ENCODE data around the gene POLE3.
A peak's percentile ranks its signal among the peaks of the same experiment; 100 is the strongest.
"Not testable (repeated sequence)": the region's sequence is repeated elsewhere in the genome, so short reads cannot be mapped to it uniquely, and the experiment has no call there.

Gene POLE3

DNA sequence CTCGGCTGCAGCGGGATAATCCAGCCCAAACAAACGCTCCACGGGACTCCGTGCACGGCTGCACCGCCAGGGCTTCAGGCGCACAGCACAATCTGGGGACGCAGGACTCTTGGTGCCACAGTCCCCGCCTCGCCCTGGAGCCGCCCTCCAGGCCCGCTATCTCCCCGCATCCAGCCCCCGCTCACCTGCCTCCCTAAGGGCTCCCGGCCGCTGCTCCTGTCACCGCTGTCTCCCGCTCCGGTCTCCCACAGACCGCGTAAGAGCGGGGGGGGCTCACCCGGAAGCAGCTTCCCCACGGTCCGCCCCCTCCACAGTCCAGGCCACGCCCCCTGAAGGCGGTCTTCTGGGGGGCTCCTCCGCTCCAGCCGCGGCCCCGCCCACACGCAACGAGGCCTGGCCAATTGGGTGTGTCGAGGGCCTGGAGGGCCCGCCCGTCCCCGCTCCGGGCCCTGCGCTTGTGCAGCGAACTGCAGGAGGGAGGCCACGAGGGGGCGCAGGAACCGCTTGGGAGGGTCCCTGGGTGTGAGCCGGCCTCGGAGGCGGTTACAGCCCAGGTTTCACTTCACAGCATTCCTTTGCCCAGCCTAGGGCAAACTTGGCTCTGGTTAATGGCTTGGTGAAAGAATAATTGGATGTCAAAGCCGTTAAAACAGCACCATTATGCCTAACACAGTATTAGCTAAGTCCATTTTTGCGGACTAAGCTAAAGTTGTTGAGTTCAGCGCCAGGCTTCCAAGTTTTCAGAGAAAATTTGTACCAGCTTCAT lies 9.3 kb downstream of the POLE3 start, which contains the start of gene ALAD:
Gene ALAD, minus strand, starts transcription at position 258 of the 766 bp plus-strand sequence. CDS start 7,725 bp downstream, outside the sequence.
- peak; percentile 84 for DNase-seq

DNA sequence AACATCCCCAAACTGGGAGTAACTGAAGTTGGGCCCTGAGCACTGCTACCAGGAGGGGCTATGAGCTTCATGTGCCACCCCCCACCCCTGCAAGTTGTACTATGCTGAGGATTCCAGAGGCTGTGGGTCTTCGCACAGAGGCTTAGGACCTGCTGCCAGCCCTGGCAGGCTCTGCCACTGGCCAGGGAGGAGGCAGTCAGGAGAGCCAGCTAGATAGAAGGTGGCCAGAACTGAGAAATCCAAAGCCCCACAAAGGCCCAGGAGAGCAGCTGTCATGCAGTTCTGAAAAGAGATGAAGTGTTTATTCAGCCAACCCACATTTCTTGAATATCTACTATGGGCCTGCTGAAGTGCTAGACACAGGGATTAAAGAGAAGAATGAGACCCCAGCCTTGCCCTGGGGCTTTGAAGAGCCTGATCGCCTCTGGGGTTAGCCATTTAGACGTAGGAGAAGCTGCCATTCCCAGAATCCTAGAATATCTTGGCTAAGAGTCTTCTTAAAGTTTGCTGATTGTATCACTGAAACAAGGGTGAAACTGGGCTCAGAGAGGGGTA lies 10.8 kb downstream of the POLE3 start:
- no peak for DNase-seq

DNA sequence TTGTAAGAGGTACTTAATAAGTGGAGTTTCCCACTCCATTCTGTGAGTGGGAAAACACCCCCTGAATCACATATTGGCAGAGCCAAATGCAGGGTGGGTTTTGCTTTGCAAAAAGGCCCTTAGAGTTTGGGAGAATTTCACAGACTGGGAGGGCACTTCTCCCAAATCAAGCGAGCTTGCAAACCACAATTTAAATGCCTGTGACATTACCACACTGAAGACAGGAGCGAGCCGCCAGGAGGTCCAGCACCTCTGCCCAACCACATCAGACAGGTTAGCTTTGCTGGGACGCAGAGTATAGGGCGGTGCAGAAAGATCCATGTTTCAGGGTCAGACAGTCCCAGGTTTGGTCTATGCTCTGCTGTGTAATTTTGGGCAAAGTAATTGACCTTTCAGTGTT lies 11.7 kb downstream of the POLE3 start:
- DNase-seq, result no peak

DNA sequence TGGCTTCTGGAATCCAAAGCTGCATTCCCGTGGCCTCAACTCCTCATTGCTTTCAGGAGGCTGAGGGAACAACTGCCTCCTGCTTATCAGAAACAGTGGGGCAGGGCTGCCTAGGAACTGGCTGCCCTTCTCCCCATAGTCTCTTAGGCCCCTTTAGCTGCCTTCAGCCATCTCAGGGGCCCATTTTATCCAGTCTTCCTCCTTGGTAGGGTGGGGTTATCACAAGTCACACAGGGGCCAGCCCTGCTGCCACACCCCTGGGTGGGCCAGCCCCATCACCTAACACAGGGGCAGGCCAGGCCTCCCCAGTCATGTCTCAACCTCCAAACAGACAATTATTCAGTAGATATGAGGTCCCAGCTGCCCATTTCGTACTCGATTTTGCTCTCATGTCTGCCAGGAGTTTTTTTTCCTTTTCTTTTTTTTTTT lies 13.3 kb downstream of the POLE3 start:
- no peak for DNase-seq

DNA sequence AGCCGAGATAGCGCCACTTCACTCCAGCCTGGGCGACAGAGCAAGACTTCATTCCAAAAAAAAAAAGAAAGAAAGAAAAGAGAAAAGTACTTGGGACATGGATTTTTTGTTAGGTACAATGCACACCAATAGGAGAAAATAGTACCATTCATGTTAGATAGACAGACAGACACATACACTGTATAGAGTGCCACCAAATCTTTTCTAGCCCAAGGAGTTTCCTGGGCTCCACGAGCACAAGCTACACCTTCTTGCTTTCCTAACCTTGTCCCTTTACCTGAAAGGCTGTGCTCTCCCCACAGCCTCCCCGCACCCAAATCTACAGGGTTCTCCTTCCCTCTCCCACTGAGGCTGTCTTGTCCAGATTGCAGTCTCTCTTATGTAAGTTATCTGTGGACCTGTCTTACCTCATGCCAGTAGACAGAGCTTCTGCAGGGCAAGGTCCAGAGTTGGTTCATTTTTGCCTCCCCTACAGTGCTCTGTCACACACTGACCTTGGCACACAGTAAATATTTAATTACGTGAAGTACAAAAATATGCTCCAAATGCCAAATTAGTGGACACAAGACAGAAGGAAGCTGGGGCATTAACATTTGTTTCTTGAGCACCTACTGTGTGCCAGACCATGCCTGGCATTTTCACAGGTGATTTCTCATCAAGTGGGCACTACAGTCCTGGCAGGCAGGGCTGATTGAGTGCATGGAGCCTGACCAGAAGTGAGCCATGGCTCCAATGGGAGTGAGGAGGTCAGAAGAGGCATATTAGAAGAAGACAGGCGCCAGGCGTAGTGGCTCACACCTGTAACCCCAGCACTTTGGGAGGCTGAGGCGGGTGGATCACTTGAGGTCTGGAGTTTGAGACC lies 15.2 kb downstream of the POLE3 start:
- no peak for DNase-seq

DNA sequence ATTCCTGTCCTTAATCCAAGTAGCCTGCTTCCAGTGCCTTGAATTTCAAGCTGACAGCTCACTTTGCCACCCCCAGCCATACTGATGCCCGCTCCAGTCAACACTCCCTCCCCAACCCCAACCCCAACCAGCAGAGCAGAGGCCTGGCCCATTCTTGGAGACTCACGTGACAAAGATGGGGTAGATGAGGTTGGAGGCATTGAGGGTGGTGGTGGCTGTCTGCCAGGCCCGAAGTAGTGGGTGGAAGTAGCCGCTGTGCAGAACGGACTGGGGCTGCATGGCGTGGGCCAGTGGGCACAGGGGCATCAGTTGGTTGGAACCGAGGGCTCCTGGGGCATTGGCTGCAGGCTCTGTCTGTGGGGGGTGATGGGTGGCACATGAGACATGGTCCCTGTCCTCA lies 17.2 kb downstream of the POLE3 start:
- DNase-seq, result no peak

DNA sequence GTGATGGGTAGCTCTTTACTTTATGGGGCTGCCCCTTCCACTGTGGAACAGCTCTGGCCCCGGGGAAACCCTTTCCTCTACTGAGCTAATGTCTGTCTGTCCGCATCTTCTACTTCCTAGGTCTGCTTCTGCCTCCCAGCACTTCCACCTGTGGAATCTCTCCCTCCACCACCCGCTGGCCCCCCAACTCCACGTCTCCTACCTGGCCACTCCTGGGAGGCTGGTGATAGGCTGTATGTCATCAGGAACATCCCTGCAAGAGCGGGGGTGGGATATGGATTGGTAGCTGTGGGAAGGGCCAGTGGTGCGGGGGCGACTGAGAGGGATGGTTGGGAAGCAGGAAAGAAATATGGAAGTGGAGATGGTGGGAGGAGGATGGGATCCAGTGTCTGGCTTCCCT lies 18.6 kb downstream of the POLE3 start:
- no peak for DNase-seq

DNA sequence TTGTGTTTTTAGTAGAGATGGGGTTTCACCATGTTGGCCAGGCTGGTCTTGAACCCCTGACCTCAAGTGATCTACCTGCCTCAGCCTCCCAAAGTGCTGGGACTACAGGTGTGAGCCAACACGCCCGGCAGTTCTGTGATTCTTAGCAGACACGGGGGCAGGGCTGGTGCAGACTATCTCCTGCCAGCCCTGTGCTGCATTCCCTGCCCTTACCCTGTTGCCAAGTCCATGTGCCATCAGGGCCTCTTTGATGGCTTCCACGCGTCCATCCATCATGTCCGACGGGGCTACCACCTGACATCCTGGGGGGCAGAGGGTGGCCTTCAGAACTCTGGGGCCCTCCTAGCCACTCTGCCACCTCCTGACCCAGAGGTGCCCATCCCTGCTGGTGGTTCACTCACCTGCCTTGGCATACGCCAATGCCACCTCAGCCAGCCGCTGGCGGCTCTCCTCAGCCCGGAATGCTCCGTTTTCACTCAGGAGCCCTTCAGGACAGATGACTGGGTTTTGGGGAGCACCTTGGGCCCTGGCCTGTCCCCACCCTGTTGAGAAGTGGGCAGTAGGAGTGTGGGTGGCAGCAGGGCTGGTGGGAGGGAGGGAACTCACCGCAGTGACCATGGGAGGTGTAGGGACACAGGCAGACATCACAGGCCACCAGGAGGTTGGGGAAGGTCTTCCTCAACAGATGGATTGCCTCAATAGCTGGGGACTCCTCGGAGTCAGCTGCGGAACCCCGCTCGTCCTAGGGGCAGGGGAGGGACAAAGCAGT lies 20.1 kb downstream of the POLE3 start:
- no peak for DNase-seq

DNA sequence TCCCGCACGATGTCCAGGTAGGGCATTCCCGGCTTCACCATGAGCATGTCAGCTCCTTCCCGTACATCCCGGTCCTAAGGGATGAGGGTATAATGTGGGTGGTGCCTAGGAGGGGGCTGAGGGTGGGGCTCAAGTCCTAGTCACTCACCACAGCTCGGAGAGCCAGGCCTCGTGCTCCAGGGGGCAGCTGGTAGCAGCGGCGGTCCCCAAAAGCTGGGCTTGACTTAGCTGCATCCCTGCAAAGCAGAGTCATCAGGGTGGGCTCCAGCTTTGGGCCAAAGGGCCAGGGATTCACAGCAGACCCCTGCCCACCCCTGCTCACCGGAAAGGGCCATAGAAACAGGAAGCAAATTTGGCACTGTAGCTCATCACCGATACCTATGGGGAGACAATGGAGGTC lies 21.0 kb downstream of the POLE3 start:
- DNase-seq, result no peak

DNA sequence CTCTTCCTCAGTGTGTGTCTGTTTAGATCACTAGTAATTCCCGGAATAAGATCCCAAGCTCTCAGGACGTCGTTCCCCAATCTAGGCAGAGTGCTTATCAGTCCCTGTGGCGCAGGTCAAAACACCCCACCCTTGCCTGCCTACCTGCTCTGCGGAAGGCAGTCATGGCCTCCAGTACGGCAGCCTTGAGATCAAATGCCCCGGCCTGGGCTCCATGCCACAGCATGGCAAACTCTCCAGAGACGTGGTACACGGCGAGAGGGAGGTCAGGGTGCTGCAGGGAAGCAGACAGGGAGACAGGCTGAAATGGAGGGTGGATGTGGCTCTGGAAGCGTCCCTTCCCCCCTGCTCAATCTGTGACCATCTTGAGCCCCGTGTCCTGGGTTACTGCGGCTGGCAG lies 21.6 kb downstream of the POLE3 start:
- DNase-seq, result no peak

DNA sequence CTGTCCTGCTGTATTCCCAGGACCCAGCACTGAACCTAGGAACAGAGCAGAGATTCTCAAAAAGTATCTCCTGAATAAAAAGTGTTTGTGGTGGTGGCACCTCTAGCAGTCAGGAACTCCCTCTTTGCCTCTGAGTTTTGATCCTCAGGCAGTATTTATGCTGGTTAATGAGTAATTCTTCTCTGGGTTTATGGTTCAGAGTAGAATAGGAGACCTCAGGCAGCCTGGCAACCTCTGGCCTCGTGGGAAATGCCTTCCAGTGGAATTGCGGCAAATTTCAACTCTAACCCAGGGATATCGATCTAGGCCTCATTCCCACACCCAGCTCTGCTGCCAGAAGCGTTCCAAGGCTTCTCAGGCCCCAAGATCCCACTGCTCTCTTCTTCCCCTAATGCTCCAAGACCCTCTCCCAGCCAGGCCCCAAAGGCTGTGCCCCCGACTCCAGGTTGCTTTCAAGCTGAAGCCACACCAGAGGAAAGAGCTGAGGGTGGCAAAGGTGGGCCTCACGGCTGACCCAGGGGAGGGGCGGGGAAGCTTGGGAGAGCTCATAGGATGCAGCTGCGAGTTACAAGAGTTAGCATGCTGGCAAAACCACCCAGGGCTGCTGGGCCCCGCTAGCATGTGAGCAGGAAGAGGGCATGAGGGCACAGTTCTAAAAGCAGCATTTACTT lies 22.8 kb downstream of the POLE3 start:
- DNase-seq, result no peak

DNA sequence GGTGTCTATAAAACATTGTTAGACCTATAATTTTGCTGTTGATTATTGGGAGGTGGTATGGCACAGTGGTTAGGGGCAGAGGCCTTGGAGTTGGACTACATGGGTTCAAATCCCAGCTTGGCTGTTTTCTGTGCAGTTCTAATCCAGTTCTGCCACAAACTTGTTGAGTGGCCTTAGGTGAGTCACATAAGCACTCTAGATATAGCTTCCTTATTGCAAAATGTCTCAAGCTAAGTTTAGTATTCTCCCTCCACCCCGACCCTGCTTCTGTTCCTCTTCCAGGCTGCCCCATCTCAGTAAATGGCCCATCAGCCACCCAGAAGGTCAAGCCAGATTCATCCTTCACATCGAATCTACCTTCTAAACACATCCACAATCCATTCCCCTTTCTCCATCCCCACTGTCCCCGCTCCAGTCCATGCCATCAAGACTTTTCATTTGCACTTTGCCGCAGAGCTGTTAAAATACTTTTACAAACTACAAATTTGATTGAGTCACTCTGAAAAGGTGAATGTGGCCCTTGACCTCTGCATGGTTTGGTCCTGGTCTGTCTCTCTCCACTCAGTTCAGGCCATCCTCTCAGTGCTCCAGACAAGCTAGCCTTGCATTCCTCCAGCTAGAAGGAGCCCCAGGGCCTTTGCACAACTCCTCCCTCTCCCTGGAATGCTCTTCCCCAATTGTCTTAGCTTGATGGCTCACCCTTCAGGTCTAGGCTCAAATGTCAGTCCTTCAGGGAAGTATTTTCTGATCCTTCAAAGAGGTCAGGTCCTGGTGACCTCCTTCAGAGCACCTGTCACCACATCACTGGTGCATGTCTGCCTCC lies 23.7 kb downstream of the POLE3 start:
- no peak for DNase-seq

DNA sequence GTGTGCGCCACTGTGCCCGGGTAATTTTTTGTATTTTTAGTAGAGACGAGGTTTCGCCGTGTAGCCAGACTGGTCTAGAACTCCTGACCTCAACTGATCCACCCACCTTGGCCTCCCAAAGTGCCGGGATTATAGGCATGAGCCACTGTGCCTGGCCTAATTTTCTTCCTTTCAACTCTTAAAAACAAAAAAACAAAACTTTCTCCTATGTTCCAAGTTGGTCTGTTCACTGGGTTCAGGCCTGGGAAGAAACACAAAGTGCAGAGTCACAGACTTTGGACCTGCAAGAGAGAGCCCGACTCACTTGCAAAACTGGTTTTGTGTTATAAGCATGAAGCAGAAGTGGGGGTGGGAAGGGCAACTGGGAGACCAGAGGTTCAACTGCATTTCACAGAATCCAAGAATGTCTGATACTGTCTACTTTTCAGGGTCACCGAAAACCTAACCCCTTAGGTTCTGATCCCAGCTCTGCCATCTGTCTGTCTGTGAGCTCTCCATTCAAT lies 28.5 kb downstream of the POLE3 start:
- DNase-seq, result no peak

DNA sequence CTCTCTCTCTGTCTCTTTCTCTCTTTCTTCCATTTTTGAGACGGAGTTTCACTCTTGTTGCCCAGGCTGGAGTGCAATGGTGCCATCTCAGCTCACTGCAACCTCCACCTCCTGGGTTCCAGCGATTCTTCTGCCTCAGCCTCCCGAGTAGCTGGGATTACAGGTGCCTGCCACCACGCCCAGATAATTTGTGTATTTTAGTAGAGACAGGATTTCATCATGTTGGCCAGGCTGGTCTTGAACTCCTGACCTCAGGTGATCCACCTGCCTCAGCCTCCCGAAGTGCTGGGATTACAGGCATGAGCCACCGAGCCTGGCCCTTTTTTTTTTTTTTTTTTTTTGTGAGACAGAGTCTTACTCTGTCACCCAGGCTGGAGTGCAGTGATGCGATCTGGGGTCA lies 29.0 kb downstream of the POLE3 start:
- not testable (repeated sequence) for DNase-seq

DNA sequence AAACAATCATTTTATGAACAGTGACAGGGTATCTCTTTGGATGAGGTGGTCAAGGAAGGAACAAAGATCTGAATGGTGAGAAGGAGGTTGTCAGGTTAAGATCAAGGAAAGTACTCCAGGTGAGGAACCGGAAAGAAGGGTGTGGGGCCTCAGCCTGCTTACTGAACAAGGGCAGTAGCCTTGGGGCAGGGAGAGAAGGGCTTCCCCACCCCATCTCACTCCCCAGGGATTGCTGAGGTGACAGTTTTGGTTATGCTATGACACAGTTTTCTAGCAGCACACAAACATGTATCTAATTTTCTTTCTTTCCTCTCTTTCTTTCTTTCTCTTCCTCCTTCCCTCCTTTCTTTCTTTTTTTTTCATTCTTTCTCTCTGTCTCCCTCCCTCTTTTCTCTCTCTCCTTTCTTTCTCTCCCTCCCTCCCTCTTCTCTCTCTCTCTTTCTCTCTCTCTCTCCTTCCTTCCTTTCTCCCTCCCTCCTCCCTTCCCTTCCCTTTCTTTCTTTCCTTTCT lies 29.6 kb downstream of the POLE3 start:
- no peak for DNase-seq

DNA sequence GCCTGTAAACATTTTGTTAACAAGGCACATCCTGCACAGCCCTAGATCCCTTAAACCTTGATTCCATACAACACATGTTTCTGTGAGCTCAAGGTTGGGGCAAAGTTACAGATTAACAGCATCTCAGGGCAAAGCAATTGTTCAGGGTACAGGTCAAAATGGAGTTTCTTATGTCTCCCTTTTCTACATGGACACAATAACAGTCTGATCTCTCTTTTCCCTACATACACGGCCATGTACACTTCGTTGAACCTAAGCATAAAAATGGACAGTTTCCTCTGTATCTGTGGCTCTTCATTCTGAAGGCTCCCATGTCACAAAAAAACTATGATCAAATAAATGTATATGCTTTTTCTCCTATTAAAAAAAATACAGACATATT lies 30.7 kb downstream of the POLE3 start:
- not testable (repeated sequence) for DNase-seq

DNA sequence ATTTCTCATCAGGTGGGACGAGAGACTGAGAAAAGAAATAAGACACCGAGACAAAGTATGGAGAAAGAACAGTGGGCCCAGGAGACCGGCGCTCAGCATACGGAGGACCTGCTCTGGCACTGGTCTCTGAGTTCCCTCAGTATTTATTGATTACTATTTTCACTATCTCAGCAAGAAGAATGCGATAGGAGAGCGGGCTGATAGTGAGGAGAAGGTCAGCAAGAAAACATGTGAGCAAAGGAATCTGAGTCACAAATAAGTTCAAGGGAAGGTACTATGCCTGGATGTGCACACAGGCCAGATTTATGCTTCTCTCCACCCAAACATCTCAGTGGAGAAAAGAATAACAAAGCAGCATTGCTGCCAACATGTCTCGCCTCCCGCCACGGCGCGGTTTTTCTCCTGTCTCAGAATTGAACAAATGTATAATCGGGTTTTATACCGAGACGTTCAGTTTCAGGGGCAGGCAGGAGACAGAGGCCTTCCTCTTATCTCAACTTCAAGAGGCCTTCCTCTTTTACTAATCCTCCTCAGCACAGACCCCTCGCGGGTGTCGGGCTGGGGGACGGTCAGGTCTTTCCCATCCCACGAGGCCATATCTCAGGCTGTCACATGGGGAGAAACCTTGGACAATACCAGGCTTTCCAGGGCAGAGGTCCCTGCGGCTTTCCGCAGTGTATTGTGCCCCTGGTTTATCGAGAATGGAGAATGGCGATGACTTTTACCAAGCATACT lies 31.2 kb downstream of the POLE3 start:
- not testable (repeated sequence) for DNase-seq

DNA sequence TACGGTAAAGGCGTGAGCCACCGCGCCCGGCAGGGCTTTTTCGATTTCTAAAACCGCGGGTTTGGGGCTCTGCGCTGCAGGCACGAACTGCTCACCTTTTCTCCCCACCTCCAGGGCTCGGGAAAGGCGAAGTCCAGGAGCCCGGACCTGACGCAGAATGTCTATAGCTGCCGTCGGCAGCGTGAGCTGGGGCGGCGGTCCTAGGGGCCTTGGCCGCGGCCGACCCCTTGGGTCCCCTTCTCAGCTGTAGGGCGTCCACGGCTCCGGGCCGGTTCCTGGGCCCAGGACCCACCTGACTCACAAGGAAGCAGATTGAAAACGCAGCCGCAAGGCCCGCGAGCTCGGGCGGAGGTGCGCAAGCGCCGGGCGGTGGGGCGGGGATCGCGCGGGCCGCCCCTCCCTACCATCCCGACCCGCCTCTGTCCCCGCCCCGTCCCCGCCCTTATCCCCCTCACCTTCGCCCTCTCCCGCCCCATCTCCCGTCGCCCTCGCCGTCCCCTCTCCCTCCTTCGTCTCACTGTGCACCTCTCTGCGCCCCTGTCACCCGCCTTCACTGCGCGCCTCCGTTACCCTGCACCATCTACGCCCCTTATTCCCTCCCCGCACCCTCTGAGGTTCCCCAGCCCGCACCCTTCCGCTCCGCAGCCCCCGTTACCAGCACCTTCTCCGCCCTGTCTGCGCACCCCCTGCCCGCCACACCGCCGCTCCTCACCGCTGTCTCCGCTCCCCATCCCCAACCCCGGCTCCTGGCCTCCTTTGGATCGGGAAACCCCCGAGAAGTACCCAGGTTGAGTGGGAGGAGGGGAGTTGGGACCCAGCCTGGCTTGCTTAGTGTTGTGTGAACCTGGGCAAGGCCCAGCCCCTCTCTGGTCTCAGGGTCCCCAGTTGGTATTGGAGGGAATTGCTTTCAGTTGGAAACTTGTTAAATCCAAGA lies 33.6 kb downstream of the POLE3 start, which contains the start of gene HDHD3:
Gene HDHD3, minus strand, starts transcription at position 353 of the 934 bp plus-strand sequence. CDS start 2,632 bp downstream, outside the sequence.
- peak; percentile 5 for DNase-seq
